NCI-H2227 treated with DMSO at 0.1 percent for 48 hours (cell line): ENCODE results near the gene MYL3.

Source experiments
- DNase-seq: peaks from one replicate; lab custom pipeline; 2025; lab: John Stamatoyannopoulos, UW

Gene MYL3

GRCh38 chr3:46865546-46865945 lies 2.3 kb upstream of the MYL3 start:
- DNase-seq: no peak

GRCh38 chr3:46865031-46865507 lies 1.8 kb upstream of the MYL3 start:
- DNase-seq: no peak

GRCh38 chr3:46864061-46864881 lies 1.0 kb upstream of the MYL3 start:
- DNase-seq: no peak

GRCh38 chr3:46862369-46863025 lies 747 bp downstream of the MYL3 start:
- no peak for DNase-seq

GRCh38 chr3:46861605-46862368 lies 1.5 kb downstream of the MYL3 start:
- DNase-seq: no peak

- no peak for DNase-seq
Observed at GRCh38 chr3:46860810-46861604, 2.2 kb downstream of the MYL3 start.

GRCh38 chr3:46860017-46860809 lies 3.0 kb downstream of the MYL3 start:
- DNase-seq: no peak

GRCh38 chr3:46859001-46859710 lies 4.1 kb downstream of the MYL3 start:
- DNase-seq: no peak

GRCh38 chr3:46858456-46858855 lies 4.8 kb downstream of the MYL3 start:
- no peak for DNase-seq

GRCh38 chr3:46857485-46858341 lies 5.5 kb downstream of the MYL3 start:
- DNase-seq: no peak

GRCh38 chr3:46856576-46857471 lies 6.4 kb downstream of the MYL3 start:
- no peak for DNase-seq

GRCh38 chr3:46854555-46854991 lies 8.7 kb downstream of the MYL3 start:
- DNase-seq: no peak

GRCh38 chr3:46853441-46854415 lies 9.5 kb downstream of the MYL3 start:
- DNase-seq: no peak

GRCh38 chr3:46852839-46853355 lies 10.3 kb downstream of the MYL3 start:
- no peak for DNase-seq

- DNase-seq: no peak
Observed at GRCh38 chr3:46852334-46852720, 10.9 kb downstream of the MYL3 start.

GRCh38 chr3:46851364-46852333 lies 11.6 kb downstream of the MYL3 start:
- DNase-seq: no peak
